ENCODE results near the gene PSPH. TPM values are rescaled to one million over a fixed set of nuclear protein-coding genes. Genes with fewer than 3 reads are reported as not detected.
"Not testable (repeated sequence)": the region's sequence is repeated elsewhere in the genome, so short reads cannot be mapped to it uniquely, and the experiment has no call there.

PSPH gene
- total RNA-seq, 1 experiment from 2014 or later = 111 TPM

GRCh38 chr7:56019501-56019900 lies 31.7 kb downstream of the PSPH start:
- intact Hi-C loops (cut with micrococcal nuclease; ENCODE audit: unreplicated experiment) = no loop called here
- Mint-ChIP-seq H3K27ac (ENCODE audit: unreplicated experiment) (no peak overlapping the region), H3K9me3 (ENCODE audit: unreplicated experiment) (no peaks in the 10 kb centered on the region), H3K27me3 (ENCODE audit: insufficient read depth, unreplicated experiment) (no peaks in the 10 kb centered on the region), H3K4me3 (ENCODE audit: unreplicated experiment) (no peak overlapping the region), H3K4me1 (ENCODE audit: low read depth, unreplicated experiment) (peaks cover 8% of the 10 kb centered on the region), H3K36me3 (ENCODE audit: insufficient read depth, unreplicated experiment) (peaks cover 85% of the 10 kb centered on the region)
- no TSS peak for BruUV-seq (replicated peaks)
- ChIA-PET CTCF (no interaction called here), POLR2A (interaction anchor here (0.6 to 1.2 kb wide), 2 partner anchors 32 to 338 kb away, joined by 7 read pairs; partner anchors contain the start of genes CCT6A and PSPH)
- Histone ChIP-seq H3K9me3 (no peaks in the 10 kb centered on the region), H3K36me3 (ENCODE audit: control insufficient read depth, insufficient read depth, low read length) (peaks cover 9% of the 10 kb centered on the region), H3K27me3 (replicated peaks; ENCODE audit: control insufficient read depth, insufficient read depth, low read length) (no peaks in the 10 kb centered on the region), H3K4me1 (peaks cover 19% of the 10 kb centered on the region), H3K4me3 (ENCODE audit: low read depth, low read length) (no peak overlapping the region)
- no peak for TF ChIP-seq CTCF (IDR thresholded peaks at IDR 0.05; ENCODE audit: insufficient read depth in 1 of 2, low read depth in 1 of 2, low read length in 1 of 2, severe bottlenecking in 1 of 2, unreplicated experiment in 1 of 2)
- DNase-seq = no peak

GRCh38 chr7:56017015-56017414 lies 34.2 kb downstream of the PSPH start:
- TSS peak; percentile 25 for BruUV-seq (replicated peaks)

GRCh38 chr7:56009695-56010094 lies 41.5 kb downstream of the PSPH start:
- Histone ChIP-seq H3K36me3 (ENCODE audit: control insufficient read depth, insufficient read depth, low read length) (peaks cover 2% of the 10 kb centered on the region), H3K9me3 (no peaks in the 10 kb centered on the region), H3K4me3 (ENCODE audit: low read depth, low read length) (no peak overlapping the region), H3K27me3 (replicated peaks; ENCODE audit: control insufficient read depth, insufficient read depth, low read length) (no peaks in the 10 kb centered on the region), H3K4me1 (peaks cover 23% of the 10 kb centered on the region)
- intact Hi-C loops (cut with micrococcal nuclease; ENCODE audit: unreplicated experiment) = no loop called here
- DNase-seq = no peak
- Mint-ChIP-seq H3K9me3 (ENCODE audit: unreplicated experiment) (no peaks in the 10 kb centered on the region), H3K4me3 (ENCODE audit: unreplicated experiment) (no peak overlapping the region), H3K4me1 (ENCODE audit: low read depth, unreplicated experiment) (peaks cover 14% of the 10 kb centered on the region), H3K27me3 (ENCODE audit: insufficient read depth, unreplicated experiment) (no peaks in the 10 kb centered on the region), H3K36me3 (ENCODE audit: insufficient read depth, unreplicated experiment) (peaks cover 74% of the 10 kb centered on the region), H3K27ac (ENCODE audit: unreplicated experiment) (no peak overlapping the region)
- no TSS peak for BruUV-seq (replicated peaks)
- no peak for TF ChIP-seq CTCF (IDR thresholded peaks at IDR 0.05; ENCODE audit: insufficient read depth in 1 of 2, low read depth in 1 of 2, low read length in 1 of 2, severe bottlenecking in 1 of 2, unreplicated experiment in 1 of 2)
- ChIA-PET CTCF (no interaction called here), POLR2A (no interaction called here)

More at GRCh38 chr7:56017015-56017414, 34.2 kb downstream of the PSPH start:
- H3K9me3 Mint-ChIP-seq (ENCODE audit: unreplicated experiment); H3K27ac Mint-ChIP-seq (ENCODE audit: unreplicated experiment); intact Hi-C loops (cut with micrococcal nuclease; ENCODE audit: unreplicated experiment); H3K27me3 Mint-ChIP-seq (ENCODE audit: insufficient read depth, unreplicated experiment); H3K9me3 ChIP-seq; H3K4me3 ChIP-seq (ENCODE audit: low read depth, low read length); H3K27me3 ChIP-seq (replicated peaks; ENCODE audit: control insufficient read depth, insufficient read depth, low read length); H3K4me3 Mint-ChIP-seq (ENCODE audit: unreplicated experiment); H3K4me1 Mint-ChIP-seq (ENCODE audit: low read depth, unreplicated experiment); H3K36me3 ChIP-seq (ENCODE audit: control insufficient read depth, insufficient read depth, low read length); DNase-seq: not testable (repeated sequence)
- H3K4me1 ChIP-seq = peaks cover 19% of the 10 kb centered on the region
- ChIA-PET CTCF (interaction anchor here (0.6 kb wide), 1 partner anchor 48 kb away, joined by 6 read pairs; no protein-coding TSS in a partner anchor), POLR2A (interaction anchor here (0.8 kb wide), 1 partner anchor 17 kb away, joined by 4 read pairs; no protein-coding TSS in a partner anchor)
- peaks cover 90% of the 10 kb centered on the region for H3K36me3 Mint-ChIP-seq (ENCODE audit: insufficient read depth, unreplicated experiment)

All from Caco-2 (cell line).